ENCODE measurements around the gene NRG2. TPM values are rescaled to one million over a fixed set of nuclear protein-coding genes. Genes with fewer than 3 reads are reported as not detected.

Gene NRG2
- total RNA-seq, 1 donor from 2014 or later = 0.07 TPM

GRCh38 chr5:140042393-140042642, 781 bp downstream of the NRG2 start:
- intact Hi-C loops (cut with micrococcal nuclease) = no loop called here
- Mint-ChIP-seq H3K4me1 (peaks cover 32% of the 10 kb centered on the region), H3K27me3 (peaks cover 41% of the 10 kb centered on the region), H3K27ac (no peak overlapping the region), H3K36me3 (ENCODE audit: low read depth) (no peaks in the 10 kb centered on the region), H3K4me3 (peak overlapping the region; percentile 76), H3K9me3 (no peaks in the 10 kb centered on the region)
- no peak for ATAC-seq (ENCODE audit: low read depth)
- ChIA-PET CTCF (no interaction called here), POLR2A (no interaction called here)
- no peak for DNase-seq
- no peak for TF ChIP-seq CTCF (IDR thresholded peaks at IDR 0.05)

DNA sequence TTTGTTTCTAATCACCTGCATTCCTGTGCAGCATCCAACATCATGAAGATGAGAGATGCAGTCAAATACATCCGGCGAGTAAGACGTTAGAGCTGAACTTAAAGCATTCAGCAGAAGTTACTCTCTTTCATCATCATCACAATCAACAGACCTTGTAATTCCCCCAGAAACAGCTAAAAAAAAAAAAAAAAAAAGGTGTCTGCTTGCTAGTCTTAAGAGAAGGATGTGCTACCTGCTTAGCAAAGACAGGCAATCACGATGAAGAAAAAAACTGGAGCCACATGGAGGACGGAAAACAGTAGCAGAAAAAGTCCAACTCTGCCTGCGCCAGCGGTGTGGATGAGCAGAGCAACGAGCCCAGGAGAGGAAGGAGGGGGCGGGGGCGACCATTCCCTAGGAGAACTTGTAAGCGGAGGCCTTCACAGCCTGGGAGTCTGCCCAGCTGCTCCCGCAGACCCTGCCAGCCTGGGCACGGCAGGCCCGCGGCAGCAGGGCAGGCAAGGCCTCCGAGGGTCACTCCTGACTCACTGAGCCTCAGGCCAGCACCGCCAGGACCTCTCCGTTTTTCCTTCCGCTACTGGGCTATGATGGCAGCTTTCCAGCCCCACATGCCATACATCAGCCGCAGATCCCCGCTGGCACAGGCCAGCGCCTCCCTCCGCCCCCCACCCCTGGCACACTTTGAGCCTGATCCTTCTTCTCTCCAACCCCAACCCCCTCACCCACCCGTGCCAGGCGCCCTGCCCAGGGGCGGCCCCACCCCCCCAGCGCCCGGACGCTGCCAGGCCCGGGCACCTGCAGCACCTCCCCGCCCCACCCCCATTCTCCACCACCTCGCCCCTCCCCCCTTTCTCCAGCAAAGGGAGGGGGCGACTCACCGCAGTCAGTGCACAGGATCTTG, 1.4 kb downstream of the NRG2 start:
- Mint-ChIP-seq H3K27me3 (peaks cover 46% of the 10 kb centered on the region), H3K27ac (no peak overlapping the region), H3K4me1 (peaks cover 32% of the 10 kb centered on the region), H3K4me3 (peak overlapping the region; percentile 76), H3K9me3 (no peaks in the 10 kb centered on the region), H3K36me3 (ENCODE audit: low read depth) (no peaks in the 10 kb centered on the region)
- ATAC-seq (ENCODE audit: low read depth) = no peak
- CTCF ChIA-PET = no interaction called here
- DNase-seq = no peak
- intact Hi-C loops (cut with micrococcal nuclease) = no loop called here
- POLR2A ChIA-PET = interaction anchor here (0.6 kb wide), 1 partner anchor 37 kb away, joined by 3 read pairs; no protein-coding TSS in a partner anchor
- TF ChIP-seq CTCF (IDR thresholded peaks at IDR 0.05) = no peak

GRCh38 chr5:140041099-140041491, 2.0 kb downstream of the NRG2 start:
- no peak for DNase-seq
- Mint-ChIP-seq H3K4me1 (peaks cover 32% of the 10 kb centered on the region), H3K9me3 (no peaks in the 10 kb centered on the region), H3K36me3 (ENCODE audit: low read depth) (no peaks in the 10 kb centered on the region), H3K4me3 (peak overlapping the region; percentile 21), H3K27ac (no peak overlapping the region), H3K27me3 (peaks cover 52% of the 10 kb centered on the region)
- no peak for TF ChIP-seq CTCF (IDR thresholded peaks at IDR 0.05)
- POLR2A ChIA-PET = interaction anchor here (0.6 kb wide), 1 partner anchor 37 kb away, joined by 3 read pairs; no protein-coding TSS in a partner anchor
- CTCF ChIA-PET = no interaction called here
- ATAC-seq (ENCODE audit: low read depth) = no peak
- intact Hi-C loops (cut with micrococcal nuclease) = no loop called here

- Mint-ChIP-seq H3K4me1 (peaks cover 32% of the 10 kb centered on the region), H3K36me3 (ENCODE audit: low read depth) (no peaks in the 10 kb centered on the region), H3K27me3 (peaks cover 54% of the 10 kb centered on the region), H3K9me3 (no peaks in the 10 kb centered on the region), H3K27ac (no peak overlapping the region), H3K4me3 (no peak overlapping the region)
- ATAC-seq (ENCODE audit: low read depth) = no peak
- ChIA-PET POLR2A (no interaction called here), CTCF (no interaction called here)
- DNase-seq = no peak
- no peak for TF ChIP-seq CTCF (IDR thresholded peaks at IDR 0.05)
- intact Hi-C loops (cut with micrococcal nuclease) = no loop called here
Measured at GRCh38 chr5:140040358-140040757, 2.7 kb downstream of the NRG2 start.

DNA sequence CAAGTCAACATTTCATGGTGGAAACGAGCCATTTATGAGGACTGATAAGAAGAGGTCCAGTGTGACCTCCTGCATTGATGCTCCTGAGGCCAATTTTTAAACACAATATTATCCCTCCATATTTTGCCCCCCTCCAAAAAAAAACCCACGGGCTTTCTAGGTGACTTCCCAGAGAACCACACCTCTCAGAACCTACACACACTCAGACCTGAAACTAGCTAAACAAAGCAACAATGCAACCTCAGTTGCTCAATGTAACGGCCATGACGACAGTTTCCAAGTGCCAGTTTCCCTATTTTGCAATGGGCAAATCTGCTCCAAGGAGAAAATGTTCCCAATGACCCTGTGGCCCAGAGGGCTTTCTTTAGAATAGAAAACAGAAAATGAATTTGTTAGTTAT, 3.5 kb downstream of the NRG2 start:
- Mint-ChIP-seq H3K4me3 (no peak overlapping the region), H3K27me3 (peaks cover 52% of the 10 kb centered on the region), H3K4me1 (peaks cover 31% of the 10 kb centered on the region), H3K27ac (no peak overlapping the region), H3K36me3 (ENCODE audit: low read depth) (no peaks in the 10 kb centered on the region), H3K9me3 (no peaks in the 10 kb centered on the region)
- ChIA-PET POLR2A (no interaction called here), CTCF (no interaction called here)
- ATAC-seq (ENCODE audit: low read depth) (no peak), DNase-seq (no peak)
- intact Hi-C loops (cut with micrococcal nuclease) = no loop called here
- TF ChIP-seq CTCF (IDR thresholded peaks at IDR 0.05) = no peak

All from activated B cell treated with CpG ODN at 0.5 μM for 24 hours (primary cell).